ENCODE data around the gene SERTM1.

GRCh38 chr13:36736119-36736726 lies 62.4 kb downstream of the SERTM1 start:
- peak; percentile 36 to 63 (median 54) for TF ChIP-seq CTCF (IDR thresholded peaks at IDR 0.05 in 4 of 5, conservative IDR thresholded peaks at IDR 0.05 in 1 of 5)
- no peak for TF ChIP-seq POLR2A (IDR thresholded peaks at IDR 0.05)

Measured in gastrocnemius medialis (tissue), 4 donors.